ENCODE results near the gene SMG9.

The SMG9 gene

DNA sequence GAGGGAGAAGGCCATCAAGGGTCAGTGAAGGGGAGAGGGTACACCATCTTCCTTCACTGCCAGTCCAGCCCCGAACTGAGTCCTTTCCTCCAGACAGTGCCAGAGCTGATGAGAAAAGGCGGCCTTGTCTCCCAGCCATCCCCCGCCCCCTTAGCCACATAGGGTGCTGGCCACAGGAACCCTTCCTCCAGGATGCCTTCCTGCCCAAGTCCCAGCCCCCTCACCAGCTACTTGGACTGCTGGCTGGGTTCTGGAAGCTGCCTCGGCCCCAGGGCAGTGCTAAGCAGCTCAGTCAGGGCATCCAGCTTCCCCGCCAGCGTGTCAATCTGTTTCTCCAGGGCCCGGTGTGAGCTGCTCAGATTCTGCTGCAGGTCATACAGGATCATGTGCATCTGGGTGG is 12.6 kb upstream of the SMG9 start:
- TF ChIP-seq FOXP2 (optimal IDR thresholded peaks at IDR 0.05; ENCODE audit: borderline replicate concordance, extremely low read depth, extremely low read length, insufficient read depth), result no peak
- no peak for TF ChIP-seq POLR2AphosphoS5 (IDR thresholded peaks at IDR 0.05; ENCODE audit: low read depth, low read length)
- TF ChIP-seq TAF1 (IDR thresholded peaks at IDR 0.05; ENCODE audit: borderline replicate concordance, insufficient read depth, low read length), result no peak
- no peak for TF ChIP-seq SIN3A (IDR thresholded peaks at IDR 0.05; ENCODE audit: borderline replicate concordance, insufficient read depth, low read length)
- TF ChIP-seq, protein P1, sequence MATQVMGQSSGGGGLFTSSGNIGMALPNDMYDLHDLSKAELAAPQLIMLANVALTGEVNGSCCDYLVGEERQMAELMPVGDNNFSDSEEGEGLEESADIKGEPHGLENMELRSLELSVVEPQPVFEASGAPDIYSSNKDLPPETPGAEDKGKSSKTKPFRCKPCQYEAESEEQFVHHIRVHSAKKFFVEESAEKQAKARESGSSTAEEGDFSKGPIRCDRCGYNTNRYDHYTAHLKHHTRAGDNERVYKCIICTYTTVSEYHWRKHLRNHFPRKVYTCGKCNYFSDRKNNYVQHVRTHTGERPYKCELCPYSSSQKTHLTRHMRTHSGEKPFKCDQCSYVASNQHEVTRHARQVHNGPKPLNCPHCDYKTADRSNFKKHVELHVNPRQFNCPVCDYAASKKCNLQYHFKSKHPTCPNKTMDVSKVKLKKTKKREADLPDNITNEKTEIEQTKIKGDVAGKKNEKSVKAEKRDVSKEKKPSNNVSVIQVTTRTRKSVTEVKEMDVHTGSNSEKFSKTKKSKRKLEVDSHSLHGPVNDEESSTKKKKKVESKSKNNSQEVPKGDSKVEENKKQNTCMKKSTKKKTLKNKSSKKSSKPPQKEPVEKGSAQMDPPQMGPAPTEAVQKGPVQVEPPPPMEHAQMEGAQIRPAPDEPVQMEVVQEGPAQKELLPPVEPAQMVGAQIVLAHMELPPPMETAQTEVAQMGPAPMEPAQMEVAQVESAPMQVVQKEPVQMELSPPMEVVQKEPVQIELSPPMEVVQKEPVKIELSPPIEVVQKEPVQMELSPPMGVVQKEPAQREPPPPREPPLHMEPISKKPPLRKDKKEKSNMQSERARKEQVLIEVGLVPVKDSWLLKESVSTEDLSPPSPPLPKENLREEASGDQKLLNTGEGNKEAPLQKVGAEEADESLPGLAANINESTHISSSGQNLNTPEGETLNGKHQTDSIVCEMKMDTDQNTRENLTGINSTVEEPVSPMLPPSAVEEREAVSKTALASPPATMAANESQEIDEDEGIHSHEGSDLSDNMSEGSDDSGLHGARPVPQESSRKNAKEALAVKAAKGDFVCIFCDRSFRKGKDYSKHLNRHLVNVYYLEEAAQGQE (IDR thresholded peaks at IDR 0.05; ENCODE audit: insufficient read depth in 1 of 2, low read depth in 2 of 2, low read length in 2 of 2), result no peak

DNA sequence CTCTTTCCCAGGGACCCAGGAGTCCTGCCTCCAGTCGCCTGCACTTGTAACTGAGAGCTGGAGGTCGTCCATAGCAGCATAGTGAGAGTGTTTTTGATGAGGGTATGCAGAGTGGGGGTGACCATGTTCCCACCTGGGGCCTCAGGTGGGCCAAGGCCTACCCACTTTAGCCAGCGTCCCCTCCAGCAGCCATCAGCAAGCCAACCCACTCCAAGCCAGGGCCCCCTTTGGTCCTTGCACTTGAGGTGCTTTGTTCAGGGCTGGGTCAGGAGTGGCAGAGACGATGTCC is 11.9 kb upstream of the SMG9 start:
- TF ChIP-seq TAF1 (IDR thresholded peaks at IDR 0.05; ENCODE audit: borderline replicate concordance, insufficient read depth, low read length), result no peak
- no peak for TF ChIP-seq SIN3A (IDR thresholded peaks at IDR 0.05; ENCODE audit: borderline replicate concordance, insufficient read depth, low read length)
- TF ChIP-seq FOXP2 (optimal IDR thresholded peaks at IDR 0.05; ENCODE audit: borderline replicate concordance, extremely low read depth, extremely low read length, insufficient read depth), result no peak
- no peak for TF ChIP-seq POLR2AphosphoS5 (IDR thresholded peaks at IDR 0.05; ENCODE audit: low read depth, low read length)

DNA sequence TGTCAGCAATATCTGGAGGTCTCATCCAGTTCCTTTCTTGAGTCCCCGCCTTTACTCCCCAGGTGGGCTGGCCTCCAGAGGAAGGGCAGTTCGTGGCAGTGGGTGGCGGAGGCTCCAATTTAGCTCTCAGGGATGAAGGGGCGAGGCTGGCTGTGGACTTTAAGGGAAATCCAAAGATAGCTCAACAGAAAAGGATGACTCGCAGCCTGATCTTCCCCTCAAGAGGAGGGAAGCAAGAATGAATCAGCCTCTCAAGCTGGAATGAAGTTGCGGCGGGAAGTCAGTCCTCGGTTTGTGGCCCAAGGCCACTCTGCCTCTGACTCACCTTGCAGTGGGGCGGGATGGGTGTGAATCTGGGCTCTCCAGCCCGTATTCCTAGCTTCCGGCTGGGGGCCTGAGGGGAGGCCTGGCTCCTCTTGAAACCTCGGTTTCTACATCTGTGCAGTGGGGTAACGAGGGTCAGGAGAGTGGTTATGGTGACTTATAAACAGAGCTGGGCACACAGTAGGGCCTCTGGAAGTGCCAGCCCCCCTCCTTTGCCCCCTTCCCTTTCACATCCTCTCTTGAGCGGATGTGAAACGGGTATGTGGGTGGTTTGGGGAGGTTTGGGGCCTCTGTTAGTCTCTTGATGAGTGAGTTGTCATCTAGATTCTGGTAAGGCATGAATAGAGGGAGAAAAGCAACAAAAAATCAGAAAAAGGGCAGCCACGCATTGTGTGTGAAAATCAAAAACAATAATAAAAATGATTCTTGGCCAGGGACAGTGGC is 10.5 kb upstream of the SMG9 start:
- TF ChIP-seq, protein P1 (IDR thresholded peaks at IDR 0.05; ENCODE audit: insufficient read depth in 1 of 2, low read depth in 2 of 2, low read length in 2 of 2), result no peak
- TF ChIP-seq POLR2AphosphoS5 (IDR thresholded peaks at IDR 0.05; ENCODE audit: low read depth, low read length), result no peak
- no peak for TF ChIP-seq FOXP2 (optimal IDR thresholded peaks at IDR 0.05; ENCODE audit: borderline replicate concordance, extremely low read depth, extremely low read length, insufficient read depth)
- no peak for TF ChIP-seq TAF1 (IDR thresholded peaks at IDR 0.05; ENCODE audit: borderline replicate concordance, insufficient read depth, low read length)
- TF ChIP-seq SIN3A (IDR thresholded peaks at IDR 0.05; ENCODE audit: borderline replicate concordance, insufficient read depth, low read length), result no peak; the same call in 1 of the 2 replicates

DNA sequence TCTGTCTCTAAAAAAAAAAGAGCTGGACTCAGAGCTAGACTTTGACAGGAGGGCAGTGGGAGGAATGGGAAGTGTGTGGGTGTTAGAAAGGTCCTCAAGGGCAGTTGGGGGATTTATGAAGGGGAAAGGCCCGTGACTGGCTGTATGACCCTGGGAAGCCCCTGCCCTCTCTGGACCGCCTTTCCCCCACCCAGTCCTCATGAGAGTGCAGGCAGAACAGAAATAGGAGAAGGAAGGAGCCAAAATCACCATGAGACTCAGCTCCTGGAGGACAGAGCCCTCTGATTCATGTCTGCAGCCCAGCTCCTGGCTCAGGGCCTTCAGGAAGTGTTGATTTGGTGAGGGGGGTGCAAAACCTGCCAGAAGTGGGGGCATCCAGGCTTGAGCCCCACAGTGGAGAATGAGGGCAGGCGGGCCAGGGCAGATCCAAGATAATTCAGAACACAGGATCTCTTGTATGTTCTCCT is 8.7 kb upstream of the SMG9 start:
- TF ChIP-seq SIN3A (IDR thresholded peaks at IDR 0.05; ENCODE audit: borderline replicate concordance, insufficient read depth, low read length) (no peak), TAF1 (IDR thresholded peaks at IDR 0.05; ENCODE audit: borderline replicate concordance, insufficient read depth, low read length) (no peak), POLR2AphosphoS5 (IDR thresholded peaks at IDR 0.05; ENCODE audit: low read depth, low read length) (no peak), FOXP2 (optimal IDR thresholded peaks at IDR 0.05; ENCODE audit: borderline replicate concordance, extremely low read depth, extremely low read length, insufficient read depth) (no peak)
- TF ChIP-seq, protein P1 (IDR thresholded peaks at IDR 0.05; ENCODE audit: insufficient read depth in 1 of 2, low read depth in 2 of 2, low read length in 2 of 2), result no peak

DNA sequence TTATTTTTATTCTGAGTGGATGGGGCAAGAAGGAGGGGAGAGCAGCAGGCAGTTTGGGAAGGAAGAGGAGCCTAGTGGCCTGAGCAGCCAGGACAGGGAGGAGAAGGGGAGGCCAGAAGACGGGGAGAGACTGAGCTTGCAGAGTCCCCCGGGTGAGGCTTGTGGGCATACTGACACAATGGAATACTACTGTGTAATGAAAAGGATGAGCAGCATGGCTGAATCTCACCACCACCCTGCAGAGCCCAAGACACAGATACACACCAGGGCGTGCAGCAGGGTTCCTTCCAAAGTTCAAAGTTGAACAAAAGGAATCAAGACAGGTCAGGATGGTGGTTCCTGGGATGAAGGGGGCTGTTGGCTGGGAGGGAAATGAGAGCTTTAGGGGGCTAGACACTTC is 8.1 kb upstream of the SMG9 start:
- TF ChIP-seq TAF1 (IDR thresholded peaks at IDR 0.05; ENCODE audit: borderline replicate concordance, insufficient read depth, low read length) (no peak), POLR2AphosphoS5 (IDR thresholded peaks at IDR 0.05; ENCODE audit: low read depth, low read length) (no peak), SIN3A (IDR thresholded peaks at IDR 0.05; ENCODE audit: borderline replicate concordance, insufficient read depth, low read length) (no peak), FOXP2 (optimal IDR thresholded peaks at IDR 0.05; ENCODE audit: borderline replicate concordance, extremely low read depth, extremely low read length, insufficient read depth) (no peak)
- TF ChIP-seq, protein P1 (IDR thresholded peaks at IDR 0.05; ENCODE audit: insufficient read depth in 1 of 2, low read depth in 2 of 2, low read length in 2 of 2), result no peak
